Progenitor cell of endocrine pancreas (in vitro differentiated cells): ENCODE measurements around the gene SMIM28. TPM values are rescaled to one million over a fixed set of nuclear protein-coding genes. Genes with fewer than 3 reads are reported as not detected.

Source experiments
- DNase-seq: peaks from one replicate; pipeline ENCODE4 v3.0.0; 2021; ENCODE audit warnings: low spot score; ENCODE audit not compliant: unreplicated experiment
- H3K27ac Mint-ChIP-seq: 2 replicates; pipeline ENCODE4 v1.8.0; 2021; ENCODE audit warnings: mild to moderate bottlenecking, moderate library complexity, mixed read lengths
- H3K27me3 Mint-ChIP-seq: 2 replicates; pipeline ENCODE4 v1.8.0; 2021; ENCODE audit warnings: mixed read lengths
- H3K36me3 Mint-ChIP-seq: 2 replicates; pipeline ENCODE4 v1.8.0; 2022; ENCODE audit warnings: mixed read lengths; ENCODE audit not compliant: insufficient read depth
- H3K4me1 Mint-ChIP-seq: 2 replicates; pipeline ENCODE4 v1.8.0; 2021; ENCODE audit warnings: low read depth, mixed read lengths
- H3K4me3 Mint-ChIP-seq: 2 replicates; pipeline ENCODE4 v1.8.0; 2021; ENCODE audit warnings: low read depth, mild to moderate bottlenecking, moderate library complexity, mixed read lengths
- H3K9me3 Mint-ChIP-seq: 2 replicates; pipeline ENCODE4 v1.8.0; 2021; ENCODE audit warnings: low read depth, mixed read lengths
- total RNA-seq: library from RNA; stranded (reverse); gene quantifications from 2 replicates; pipeline ENCODE4 v1.2.1, GENCODE V29; 2021
- TF ChIP-seq, protein P1 (sequence below): fragments of 200-600 bp; sonication (generic); IDR thresholded peaks from one replicate; pipeline ENCODE4 v1.5.0; 2021; ENCODE audit warnings: antibody characterized with exemption, mild to moderate bottlenecking; ENCODE audit not compliant: unreplicated experiment

The SMIM28 gene
- total RNA-seq, 1 donor from 2014 or later = not detected

DNA sequence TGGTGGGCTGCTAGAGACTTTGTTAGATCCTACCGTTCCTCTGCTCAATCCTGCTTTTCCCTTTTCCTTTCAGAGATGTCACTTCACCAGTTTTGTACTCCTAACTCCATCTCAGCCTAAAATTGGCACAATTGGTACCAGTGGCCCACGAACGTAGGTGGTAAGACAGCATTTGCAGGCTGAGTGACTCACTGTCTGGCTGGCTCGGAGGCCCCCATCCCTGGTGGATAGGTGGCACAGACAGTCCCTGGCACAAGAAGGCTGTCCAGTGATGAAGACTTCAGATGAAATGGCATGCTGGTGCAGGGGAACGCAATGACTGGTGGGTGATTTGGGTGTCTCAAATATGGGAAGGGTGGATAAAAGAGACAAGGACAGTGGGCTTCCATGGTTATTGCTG is 37.4 kb downstream of the SMIM28 start:
- peaks cover 42% of the 10 kb centered on the region for H3K36me3 Mint-ChIP-seq
- DNase-seq = no peak
- no peak overlapping the region for H3K4me3 Mint-ChIP-seq
- TF ChIP-seq, protein P1, sequence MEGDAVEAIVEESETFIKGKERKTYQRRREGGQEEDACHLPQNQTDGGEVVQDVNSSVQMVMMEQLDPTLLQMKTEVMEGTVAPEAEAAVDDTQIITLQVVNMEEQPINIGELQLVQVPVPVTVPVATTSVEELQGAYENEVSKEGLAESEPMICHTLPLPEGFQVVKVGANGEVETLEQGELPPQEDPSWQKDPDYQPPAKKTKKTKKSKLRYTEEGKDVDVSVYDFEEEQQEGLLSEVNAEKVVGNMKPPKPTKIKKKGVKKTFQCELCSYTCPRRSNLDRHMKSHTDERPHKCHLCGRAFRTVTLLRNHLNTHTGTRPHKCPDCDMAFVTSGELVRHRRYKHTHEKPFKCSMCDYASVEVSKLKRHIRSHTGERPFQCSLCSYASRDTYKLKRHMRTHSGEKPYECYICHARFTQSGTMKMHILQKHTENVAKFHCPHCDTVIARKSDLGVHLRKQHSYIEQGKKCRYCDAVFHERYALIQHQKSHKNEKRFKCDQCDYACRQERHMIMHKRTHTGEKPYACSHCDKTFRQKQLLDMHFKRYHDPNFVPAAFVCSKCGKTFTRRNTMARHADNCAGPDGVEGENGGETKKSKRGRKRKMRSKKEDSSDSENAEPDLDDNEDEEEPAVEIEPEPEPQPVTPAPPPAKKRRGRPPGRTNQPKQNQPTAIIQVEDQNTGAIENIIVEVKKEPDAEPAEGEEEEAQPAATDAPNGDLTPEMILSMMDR = no peak
- no peaks in the 10 kb centered on the region for H3K27me3 Mint-ChIP-seq
- no peaks in the 10 kb centered on the region for H3K9me3 Mint-ChIP-seq
- no peak overlapping the region for H3K27ac Mint-ChIP-seq
- H3K4me1 Mint-ChIP-seq = no peaks in the 10 kb centered on the region

DNA sequence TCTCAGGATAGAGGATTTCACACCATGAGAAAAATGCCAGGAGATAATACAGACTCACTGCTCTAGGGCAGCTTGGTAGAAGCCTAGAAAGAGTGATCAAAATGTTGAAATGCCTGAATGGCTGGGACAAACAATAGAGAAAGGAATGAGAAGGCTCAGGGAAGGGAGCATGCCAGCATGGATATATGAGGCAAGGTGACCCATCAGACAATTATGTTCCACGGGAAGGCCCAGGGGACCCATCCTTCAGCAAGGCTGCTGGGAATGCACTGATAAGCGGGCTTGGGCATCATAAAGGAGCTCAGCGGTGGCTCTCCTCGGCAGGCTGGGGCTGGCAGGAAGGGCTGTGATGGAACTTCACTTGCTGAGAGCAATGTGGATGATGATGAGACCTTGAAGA is 38.5 kb downstream of the SMIM28 start:
- Mint-ChIP-seq H3K4me3 (no peak overlapping the region), H3K27ac (no peak overlapping the region), H3K36me3 (peaks cover 42% of the 10 kb centered on the region), H3K9me3 (no peaks in the 10 kb centered on the region), H3K4me1 (no peaks in the 10 kb centered on the region), H3K27me3 (no peaks in the 10 kb centered on the region)
- TF ChIP-seq, protein P1 = no peak
- no peak for DNase-seq

DNA sequence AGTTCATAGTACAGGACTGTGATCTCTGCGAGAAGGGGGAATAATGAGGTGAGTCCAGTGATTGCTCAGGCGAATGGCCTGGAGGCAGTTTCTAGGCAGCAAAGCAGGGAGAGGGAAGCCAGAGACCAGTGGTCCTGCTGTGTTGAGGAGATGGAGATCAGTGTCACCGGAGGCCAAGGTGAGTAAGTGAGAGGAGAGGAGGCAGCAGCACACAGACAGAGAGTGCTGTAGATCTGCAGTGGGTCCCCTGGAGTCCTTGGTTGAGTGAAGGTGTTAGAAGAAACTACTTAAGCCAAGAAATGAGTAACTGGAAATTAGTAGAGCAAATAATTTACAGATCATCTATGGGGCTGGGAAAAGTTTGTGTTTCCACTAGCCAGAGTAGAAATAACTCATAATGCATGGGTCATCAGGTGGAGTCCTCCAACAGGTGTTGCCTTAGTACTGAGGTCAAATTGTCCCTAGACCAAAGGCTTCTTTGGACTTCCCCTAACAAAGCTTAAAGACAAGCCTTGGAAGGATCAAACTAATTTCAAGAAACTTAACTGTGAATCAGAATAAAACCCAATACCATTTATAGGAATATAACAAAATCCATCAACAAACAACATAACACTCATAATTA is 39.9 kb downstream of the SMIM28 start:
- DNase-seq = no peak
- Mint-ChIP-seq H3K36me3 (peaks cover 43% of the 10 kb centered on the region), H3K4me3 (no peak overlapping the region), H3K9me3 (no peaks in the 10 kb centered on the region), H3K4me1 (no peaks in the 10 kb centered on the region), H3K27me3 (no peaks in the 10 kb centered on the region), H3K27ac (peak overlapping the region; percentile 84)
- TF ChIP-seq, protein P1 = no peak

DNA sequence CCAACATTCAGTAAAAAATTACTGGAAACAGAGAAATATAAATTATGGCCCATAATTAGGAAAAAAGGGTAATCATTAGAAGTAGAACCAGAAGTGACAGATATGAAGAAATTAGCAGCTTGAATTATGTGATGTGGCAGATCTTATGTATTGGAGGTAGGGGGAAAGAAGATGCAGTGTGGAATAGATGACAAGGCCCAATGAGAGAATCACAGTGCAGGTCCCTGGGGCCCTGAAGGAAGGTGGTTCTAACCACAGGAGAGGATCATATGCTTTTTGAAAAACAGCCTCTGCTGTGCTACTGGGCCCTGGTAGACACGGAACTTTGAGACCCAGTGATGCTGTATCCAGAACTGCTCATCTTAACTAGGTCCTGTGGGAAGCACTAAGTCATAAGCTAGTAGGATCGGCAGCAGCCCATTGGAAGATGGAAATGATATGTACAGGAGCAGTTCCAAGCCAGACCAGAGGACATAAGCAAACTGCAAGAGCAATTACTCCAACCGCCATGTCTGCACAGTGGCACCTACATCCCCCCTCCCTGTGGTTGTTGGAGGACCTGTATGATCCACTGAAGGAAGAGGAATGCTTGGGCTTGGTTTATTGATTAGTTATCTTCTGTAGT is 40.5 kb downstream of the SMIM28 start:
- Mint-ChIP-seq H3K4me3 (no peak overlapping the region), H3K27me3 (no peaks in the 10 kb centered on the region), H3K9me3 (no peaks in the 10 kb centered on the region), H3K36me3 (peaks cover 41% of the 10 kb centered on the region), H3K27ac (peak overlapping the region; percentile 42), H3K4me1 (peaks cover 1% of the 10 kb centered on the region)
- DNase-seq = no peak
- TF ChIP-seq, protein P1 = no peak

DNA sequence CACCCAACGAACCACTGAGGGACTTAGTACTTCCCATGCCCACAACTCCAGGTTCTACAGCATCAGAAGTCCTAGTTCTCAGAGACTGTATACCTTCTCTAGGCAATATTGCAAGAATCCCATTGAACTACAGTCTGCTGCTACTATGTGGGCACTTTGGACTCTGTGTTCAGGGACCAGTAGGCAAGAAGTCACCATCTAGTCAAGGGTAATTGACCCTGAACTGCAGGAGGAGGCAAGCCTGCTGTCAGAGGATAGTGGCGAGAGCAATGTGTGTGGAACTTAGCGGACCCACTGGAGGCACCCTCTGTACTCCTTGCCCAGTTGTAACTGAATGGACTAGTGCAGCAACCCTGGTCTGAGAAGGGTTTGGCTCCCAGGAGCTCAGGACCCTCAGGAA is 42.1 kb downstream of the SMIM28 start:
- Mint-ChIP-seq H3K4me3 (no peak overlapping the region), H3K27ac (no peak overlapping the region), H3K4me1 (peaks cover 1% of the 10 kb centered on the region), H3K36me3 (peaks cover 47% of the 10 kb centered on the region), H3K27me3 (no peaks in the 10 kb centered on the region), H3K9me3 (no peaks in the 10 kb centered on the region)
- TF ChIP-seq, protein P1 = no peak
- DNase-seq = no peak
